GM19025 (cell line): ENCODE results near the gene LZTS3.
"Not testable (repeated sequence)": the region's sequence is repeated elsewhere in the genome, so short reads cannot be mapped to it uniquely, and the experiment has no call there.

ENCODE experiments used
- ATAC-seq: cut with Tn5 transposase; IDR thresholded peaks from one replicate; pipeline ENCODE4 v1.9.1; 2021; ENCODE audit warnings: mild to moderate bottlenecking, low read depth, moderate library complexity; ENCODE audit not compliant: unreplicated experiment

The LZTS3 gene

GRCh38 chr20:3193806-3194616 is 20.7 kb upstream of the LZTS3 start:
- no peak for ATAC-seq

- ATAC-seq: no peak
Measured at GRCh38 chr20:3192226-3193015, 19.1 kb upstream of the LZTS3 start.

DNA sequence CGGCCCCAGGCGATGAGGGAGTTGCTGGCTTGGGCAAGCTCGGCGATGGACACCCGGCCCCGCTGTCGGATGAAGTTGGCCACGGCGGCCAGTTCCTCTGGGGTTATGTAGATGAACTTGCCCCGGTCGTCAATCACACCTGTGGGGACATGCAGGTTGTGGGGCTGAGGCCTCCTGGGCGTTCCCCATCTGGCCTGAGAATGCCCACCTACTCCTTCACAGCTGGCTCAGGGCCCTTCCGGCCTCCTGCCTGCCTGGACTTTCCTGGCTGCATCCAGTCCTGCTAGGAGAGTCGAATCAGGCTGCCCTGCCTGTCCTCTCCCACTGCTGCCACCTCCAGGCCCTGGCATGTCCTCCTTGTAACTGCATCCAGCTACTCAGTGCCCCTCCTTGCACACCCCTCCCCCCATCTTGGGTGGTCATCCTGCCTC is 17.3 kb upstream of the LZTS3 start:
- ATAC-seq: no peak

GRCh38 chr20:3189561-3190131 is 16.3 kb upstream of the LZTS3 start:
- no peak for ATAC-seq

GRCh38 chr20:3188823-3189413 is 15.6 kb upstream of the LZTS3 start:
- no peak for ATAC-seq

DNA sequence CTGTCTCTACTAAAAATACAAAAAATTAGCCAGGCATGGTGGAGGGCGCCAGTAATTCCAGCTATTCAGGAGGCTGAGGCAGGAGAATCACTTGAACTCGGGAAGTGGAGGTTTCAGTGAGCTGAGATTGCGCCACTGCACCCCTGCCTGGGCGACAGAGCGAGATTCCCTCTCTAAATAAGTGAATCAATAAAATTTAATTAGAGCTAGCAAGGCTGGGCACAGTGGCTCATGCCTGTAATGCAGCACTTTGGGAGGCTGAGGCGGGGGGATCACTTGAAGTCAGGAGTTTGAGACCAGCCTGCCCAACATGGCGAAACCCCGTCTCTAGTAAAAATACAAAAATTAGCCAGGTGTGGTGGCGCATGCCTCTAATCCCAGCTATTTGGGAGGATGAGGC is 14.5 kb upstream of the LZTS3 start:
- not testable (repeated sequence) for ATAC-seq

DNA sequence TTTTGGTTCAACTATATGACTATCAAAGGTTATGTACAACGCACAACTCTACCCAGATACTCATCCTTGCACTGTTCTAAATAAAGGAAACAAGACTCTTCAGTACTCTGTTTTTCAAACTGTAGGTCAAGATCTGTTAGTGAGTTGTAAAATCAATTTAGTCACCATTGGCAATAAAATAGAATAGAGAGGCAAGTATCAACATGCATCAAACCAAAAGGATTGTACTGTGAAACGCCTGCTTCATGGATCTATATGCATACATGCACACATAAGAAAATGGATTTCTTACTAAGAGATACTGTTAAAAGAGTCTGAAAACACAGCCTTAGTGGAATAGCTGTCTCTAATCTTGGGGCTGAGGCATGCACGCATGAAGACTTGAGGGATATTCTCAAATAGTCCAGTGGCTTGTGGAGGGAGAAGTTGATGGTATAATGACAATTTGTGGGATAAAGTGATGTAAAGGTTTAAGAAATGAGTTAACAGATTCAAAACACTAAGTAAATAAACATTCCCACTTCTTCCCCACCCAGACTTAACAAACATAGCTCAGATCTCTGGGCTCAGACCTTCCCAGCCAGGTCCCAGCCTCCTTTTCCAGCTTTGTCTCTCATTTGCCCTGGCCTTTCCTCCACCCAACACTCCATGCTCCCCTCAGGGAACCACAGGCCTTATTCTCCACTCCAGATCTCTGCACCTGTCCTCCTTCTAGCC is 10.7 kb upstream of the LZTS3 start:
- no peak for ATAC-seq

DNA sequence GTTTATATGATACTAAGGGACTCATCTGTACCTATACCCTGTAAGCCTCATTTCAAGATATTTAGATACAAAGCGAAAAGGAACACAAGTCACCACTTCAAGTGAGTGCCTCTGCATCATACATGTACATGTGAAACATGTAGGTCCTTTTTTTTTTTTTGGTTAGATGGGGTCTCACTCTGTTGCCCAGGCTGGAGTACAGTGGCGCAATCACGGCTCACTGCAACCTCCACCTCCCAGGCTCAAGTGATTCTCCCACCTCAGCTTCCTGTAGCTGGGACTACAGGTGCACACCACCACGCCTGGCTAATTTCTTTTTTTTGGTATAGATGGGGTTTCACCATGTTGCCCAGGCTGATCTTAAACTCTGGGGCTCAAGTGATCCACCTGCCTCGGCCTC is 9.1 kb upstream of the LZTS3 start:
- not testable (repeated sequence) for ATAC-seq

- no peak for ATAC-seq
Measured at GRCh38 chr20:3181270-3181669, 7.9 kb upstream of the LZTS3 start.

- no peak for ATAC-seq
Measured at GRCh38 chr20:3180319-3180718, 7.0 kb upstream of the LZTS3 start.

DNA sequence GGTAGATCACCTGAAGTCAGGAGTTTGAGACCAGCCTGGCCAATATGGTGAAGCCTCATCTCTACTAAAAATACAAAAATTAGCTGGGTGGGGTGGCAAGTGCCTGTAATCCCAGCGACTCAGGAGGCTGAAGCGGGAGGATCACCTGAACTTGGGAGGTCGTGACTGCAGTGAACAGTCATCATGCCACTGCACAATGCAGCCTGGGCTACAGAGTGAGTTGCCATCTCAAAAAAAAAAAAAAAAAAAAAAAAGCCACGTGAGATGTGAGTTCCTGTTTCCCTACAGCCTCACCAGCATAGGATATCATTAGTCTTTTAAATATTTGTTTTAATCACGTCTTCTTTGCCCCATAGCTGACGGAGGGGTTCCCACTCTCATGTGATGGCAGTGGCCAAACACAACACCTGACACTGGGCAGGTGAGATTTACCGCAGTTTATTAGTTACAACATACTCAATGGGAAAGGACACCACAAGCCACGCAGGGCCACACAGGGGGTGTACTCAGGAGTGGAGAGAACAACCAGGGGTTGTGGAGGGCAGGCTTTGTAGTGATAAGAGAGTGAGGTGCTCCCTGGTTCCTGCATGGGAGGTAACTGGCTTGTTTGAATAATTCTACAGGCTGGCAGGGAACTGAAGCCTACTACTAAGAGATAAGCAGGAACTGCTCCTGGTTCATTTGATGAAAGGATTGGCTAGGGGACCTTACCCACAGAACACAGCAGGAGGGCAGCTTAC is 4.6 kb upstream of the LZTS3 start:
- no peak for ATAC-seq

DNA sequence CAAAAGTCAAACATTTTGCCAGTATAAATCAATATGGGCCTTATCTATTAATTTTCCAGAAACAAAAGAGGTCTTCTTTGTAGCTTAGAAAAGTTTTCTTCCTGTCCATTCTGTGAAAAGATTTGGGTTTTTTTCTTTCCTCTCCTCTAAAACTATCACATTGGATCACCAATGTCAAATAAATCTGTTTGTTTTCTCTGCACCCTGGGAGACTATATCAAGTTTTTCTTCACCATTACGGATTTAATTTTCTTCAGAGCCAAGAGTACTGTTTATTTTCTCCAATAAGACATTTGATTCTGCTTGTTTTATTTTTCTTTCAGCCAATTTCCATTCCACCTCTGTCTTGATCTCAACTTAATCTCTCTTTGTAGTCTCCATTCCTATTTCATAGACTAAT is 1.9 kb upstream of the LZTS3 start:
- ATAC-seq: no peak

GRCh38 chr20:3174442-3175261 is 1.3 kb upstream of the LZTS3 start:
- no peak for ATAC-seq

GRCh38 chr20:3173610-3174441 is 477 bp upstream of the LZTS3 start:
- ATAC-seq: peak; percentile 37

DNA sequence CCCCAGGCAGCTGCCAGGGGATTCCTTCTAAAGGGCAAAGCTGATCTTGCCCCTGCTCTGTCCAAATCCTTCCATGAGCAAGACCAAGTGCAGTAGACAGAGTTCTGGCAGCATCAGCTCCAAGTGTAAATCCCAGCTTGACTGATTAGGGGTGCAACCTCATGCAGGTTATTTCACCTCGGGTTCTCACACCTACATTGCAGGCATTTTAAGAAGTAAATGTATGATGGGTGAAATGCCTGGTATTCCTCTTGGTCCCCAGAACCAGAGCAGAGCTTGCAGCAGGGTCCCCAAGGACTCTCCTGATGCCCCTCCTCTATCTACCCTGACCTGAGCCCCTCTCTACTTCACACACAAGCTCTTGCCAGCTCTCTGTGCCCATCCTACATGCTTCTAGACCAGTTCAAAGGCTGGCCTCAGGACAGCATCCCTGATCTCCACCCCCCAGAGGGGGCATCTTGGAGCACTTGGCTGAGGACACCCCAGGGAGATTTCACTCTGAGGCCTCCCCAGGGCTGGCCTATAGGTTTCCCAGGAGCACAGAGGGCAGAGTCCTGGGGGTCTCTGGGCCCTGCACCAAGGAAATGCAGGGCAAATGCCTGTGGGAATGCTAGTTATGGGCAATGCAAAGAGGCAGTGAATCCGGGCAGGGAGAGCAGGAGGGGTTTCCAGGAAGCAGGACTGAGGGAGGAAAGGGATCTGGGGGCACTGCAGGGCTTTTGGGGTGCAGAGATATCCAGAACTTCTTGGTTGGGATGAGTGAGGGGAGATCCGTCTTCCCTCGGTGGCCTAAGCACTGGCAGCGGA is 1.0 kb downstream of the LZTS3 start:
- no peak for ATAC-seq

DNA sequence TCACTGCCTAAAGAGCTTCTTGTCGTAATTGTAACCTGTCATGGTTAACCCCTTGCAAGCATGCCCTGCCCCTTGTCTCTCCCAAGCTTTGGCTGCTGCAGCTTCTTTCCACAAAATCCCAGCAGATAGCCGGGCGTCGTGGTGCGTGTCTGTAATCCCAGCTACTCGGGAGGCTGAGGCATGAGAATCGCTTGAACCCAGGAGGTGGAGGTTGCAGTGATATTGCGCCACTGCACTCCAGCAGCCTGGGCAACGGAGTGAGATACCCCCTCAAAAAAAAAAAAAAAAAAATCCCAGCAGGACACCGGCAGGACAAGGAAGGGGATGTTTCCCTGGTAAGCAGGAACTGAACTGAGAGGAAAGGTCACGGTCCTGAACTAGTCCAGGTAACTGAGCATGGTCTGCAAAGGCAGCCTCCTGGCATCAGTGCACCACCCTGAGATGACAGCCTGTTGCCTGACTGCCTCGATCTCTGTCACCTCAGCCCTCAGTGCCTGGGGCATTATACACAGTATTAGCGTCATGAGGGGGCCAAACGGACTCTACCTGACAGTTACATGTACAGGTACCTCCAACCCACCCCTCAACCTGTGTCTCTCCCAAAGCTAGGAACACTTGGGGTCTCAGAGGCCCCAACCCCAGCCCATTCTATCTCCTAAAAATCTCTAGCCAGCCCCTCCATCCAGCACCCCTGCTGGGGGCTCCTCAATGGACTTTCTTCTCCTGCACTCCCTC is 1.8 kb downstream of the LZTS3 start:
- ATAC-seq: no peak
